ENCODE data around the gene PTH1R.

GRCh38 chr3:46925585-46925934 is 48.0 kb downstream of the PTH1R start:
- TF ChIP-seq GATA2 (IDR thresholded peaks at IDR 0.05; ENCODE audit: low read depth, low read length) (no peak), GATA3 (IDR thresholded peaks at IDR 0.05; ENCODE audit: low read depth, low read length) (no peak)

Data from SH-SY5Y (cell line).